Measurements from ENCODE around the gene DAP. TPM values are rescaled to one million over a fixed set of nuclear protein-coding genes. Genes with fewer than 3 reads are reported as not detected.

Gene DAP
- total and polyA plus RNA-seq, 2 experiments from 2014 or later: 52.9 to 255 TPM

DNA sequence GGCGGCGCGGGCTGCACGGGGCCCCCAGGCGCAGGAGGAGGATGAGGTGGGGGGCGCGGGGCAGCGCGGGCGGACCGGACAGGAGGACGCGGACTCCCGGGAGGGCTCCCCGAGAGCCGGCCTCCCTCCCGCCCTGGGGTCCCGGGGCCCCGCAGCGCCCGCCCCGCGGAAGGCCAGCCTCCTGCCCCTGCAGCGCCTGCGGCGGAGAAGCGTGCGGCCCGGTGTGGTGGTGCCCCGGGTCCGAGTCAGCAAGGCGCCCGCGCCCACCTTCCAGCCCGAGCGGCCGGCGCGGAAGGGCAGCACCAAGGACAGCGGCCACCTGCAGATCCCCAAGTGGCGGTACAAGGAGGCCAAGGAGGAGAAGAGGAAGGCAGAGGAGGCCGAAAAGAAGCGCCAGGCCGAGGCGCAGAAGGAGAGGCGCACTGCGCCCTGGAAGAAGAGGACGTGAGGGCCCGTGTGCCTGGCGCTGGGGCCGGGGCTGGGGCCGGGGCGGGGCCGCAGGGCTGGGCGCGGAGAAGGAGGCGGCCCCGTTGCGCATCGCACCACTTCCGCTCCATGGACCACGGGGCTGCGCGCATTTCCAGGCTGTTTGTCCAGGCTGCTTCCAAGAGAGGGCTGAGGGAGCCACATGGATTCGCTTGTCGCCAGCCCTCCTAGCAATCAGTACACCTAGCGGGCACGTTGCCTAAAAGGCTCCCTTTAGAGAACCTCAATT is 111.2 kb downstream of the DAP start:
- no peaks in the 10 kb centered on the region for H4K20me1 ChIP-seq (ENCODE audit: insufficient read depth)
- H3K9me2 ChIP-seq (ENCODE audit: insufficient read depth): no peaks in the 10 kb centered on the region
- H3K27ac ChIP-seq: no peak overlapping the region
- DNase-seq: no peak
- H3K27me3 ChIP-seq (replicated peaks; ENCODE audit: insufficient read depth): no peaks in the 10 kb centered on the region
- H3K9me3 ChIP-seq (ENCODE audit: low read depth): no peaks in the 10 kb centered on the region
- WGBS, 2 experiments (ENCODE audit: low coverage in 1 of 2, low lambda C conversion rate in 2 of 2, missing lambda C conversion rate in 2 of 2): 85 to 97% methylated on average over 13 to 61 of the region's 68 CpGs
- H3K4me2 ChIP-seq (ENCODE audit: unreplicated experiment): no peak overlapping the region
- no peak overlapping the region for H3K9ac ChIP-seq
- TF ChIP-seq EZH2phosphoT487 (IDR thresholded peaks at IDR 0.05; ENCODE audit: insufficient read depth, low read depth) (no peak), EZH2 (IDR thresholded peaks at IDR 0.05; ENCODE audit: insufficient read depth, poor library complexity, severe bottlenecking) (no peak)
- H3K4me3 ChIP-seq: no peak overlapping the region
- H3K36me3 ChIP-seq (ENCODE audit: low read depth): no peaks in the 10 kb centered on the region
- H3K4me1 ChIP-seq (ENCODE audit: insufficient read depth): no peaks in the 10 kb centered on the region
- H3F3A ChIP-seq (ENCODE audit: insufficient read depth): no peaks in the 10 kb centered on the region
- H3K79me2 ChIP-seq (ENCODE audit: insufficient read depth): no peaks in the 10 kb centered on the region
- H2AFZ ChIP-seq: no peak overlapping the region
- in situ Hi-C loops (cut with MboI): no loop called here

DNA sequence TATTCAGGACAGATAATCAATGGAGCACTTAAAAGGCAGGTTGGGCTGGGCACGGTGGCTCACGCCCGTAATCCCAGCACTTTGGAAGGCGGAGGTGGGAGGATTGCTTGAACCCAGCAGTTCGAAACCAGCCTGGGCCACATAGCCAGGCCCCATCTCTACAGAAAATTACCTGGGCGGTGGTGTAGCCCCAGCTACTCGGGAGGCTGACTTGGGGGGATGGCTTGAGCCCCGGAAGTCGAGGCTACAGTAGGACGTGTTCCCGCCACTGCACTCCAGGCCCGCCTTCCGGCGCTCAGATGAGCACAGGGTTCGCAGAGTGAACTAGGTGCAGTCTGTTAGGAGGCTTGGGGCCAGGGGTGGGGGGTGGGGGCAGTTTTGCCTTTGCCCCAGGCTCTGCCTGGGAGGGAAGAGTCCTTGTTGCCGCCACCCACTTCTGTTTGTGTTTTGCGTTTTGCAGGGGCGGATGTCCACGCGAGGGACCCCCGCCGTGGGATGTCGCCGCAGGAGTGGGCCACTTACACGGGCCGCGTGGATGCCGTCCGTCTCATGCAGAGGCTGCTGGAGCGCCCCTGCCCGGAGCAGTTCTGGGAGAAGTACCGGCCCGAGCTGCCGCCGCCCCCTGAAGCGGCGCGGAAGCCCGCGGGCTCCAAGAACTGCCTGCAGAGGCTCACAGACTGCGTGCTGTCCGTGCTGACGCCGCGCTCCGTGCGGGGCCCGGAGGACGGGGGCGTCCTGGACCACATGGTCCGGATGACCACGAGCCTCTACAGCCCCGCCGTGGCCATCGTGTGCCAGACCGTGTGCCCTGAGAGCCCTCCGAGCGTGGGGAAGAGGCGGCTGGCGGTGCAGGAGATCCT is 112.0 kb downstream of the DAP start:
- Histone ChIP-seq H2AFZ (no peak overlapping the region), H3F3A (ENCODE audit: insufficient read depth) (no peaks in the 10 kb centered on the region), H3K27ac (no peak overlapping the region), H3K4me2 (ENCODE audit: unreplicated experiment) (no peak overlapping the region), H3K9ac (no peak overlapping the region), H3K36me3 (ENCODE audit: low read depth) (no peaks in the 10 kb centered on the region), H3K79me2 (ENCODE audit: insufficient read depth) (no peaks in the 10 kb centered on the region), H4K20me1 (ENCODE audit: insufficient read depth) (no peaks in the 10 kb centered on the region), H3K9me2 (ENCODE audit: insufficient read depth) (no peaks in the 10 kb centered on the region), H3K27me3 (replicated peaks; ENCODE audit: insufficient read depth) (no peaks in the 10 kb centered on the region), H3K4me1 (ENCODE audit: insufficient read depth) (no peaks in the 10 kb centered on the region), H3K4me3 (no peak overlapping the region), H3K9me3 (ENCODE audit: low read depth) (no peaks in the 10 kb centered on the region)
- no peak for TF ChIP-seq EZH2 (IDR thresholded peaks at IDR 0.05; ENCODE audit: insufficient read depth, poor library complexity, severe bottlenecking)
- no peak for TF ChIP-seq EZH2phosphoT487 (IDR thresholded peaks at IDR 0.05; ENCODE audit: insufficient read depth, low read depth)
- WGBS, 2 experiments (ENCODE audit: low coverage in 1 of 2, low lambda C conversion rate in 2 of 2, missing lambda C conversion rate in 2 of 2): 90 to 92% methylated on average over 55 to 60 of the region's 60 CpGs
- in situ Hi-C loops (cut with MboI): no loop called here
- DNase-seq: no peak

DNA sequence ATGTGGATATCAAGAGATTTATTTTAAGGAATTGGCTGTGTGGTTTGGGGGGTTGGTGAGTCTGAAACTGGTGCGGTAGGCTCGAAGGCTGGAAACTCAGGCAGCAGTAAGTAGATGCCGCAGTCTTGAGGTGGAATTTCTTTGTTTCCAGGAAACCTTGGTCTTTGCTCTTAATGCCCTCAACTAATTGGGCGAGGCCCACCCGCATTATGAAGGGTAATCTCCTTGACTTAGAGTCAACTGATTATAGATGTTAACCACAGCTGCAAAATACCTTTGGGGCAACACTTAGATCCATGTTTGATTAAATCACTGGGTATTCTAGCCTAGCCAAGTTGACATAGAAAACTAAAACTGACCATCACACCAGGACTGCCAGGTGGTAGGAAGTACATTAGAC is 113.4 kb downstream of the DAP start:
- Histone ChIP-seq H3K27me3 (replicated peaks; ENCODE audit: insufficient read depth) (no peaks in the 10 kb centered on the region), H3K79me2 (ENCODE audit: insufficient read depth) (no peaks in the 10 kb centered on the region), H3K4me2 (ENCODE audit: unreplicated experiment) (no peak overlapping the region), H3K9me2 (ENCODE audit: insufficient read depth) (no peaks in the 10 kb centered on the region), H3K9me3 (ENCODE audit: low read depth) (no peaks in the 10 kb centered on the region), H3K9ac (no peak overlapping the region), H3K4me3 (no peak overlapping the region), H3K4me1 (ENCODE audit: insufficient read depth) (no peaks in the 10 kb centered on the region), H4K20me1 (ENCODE audit: insufficient read depth) (no peaks in the 10 kb centered on the region), H3K36me3 (ENCODE audit: low read depth) (no peaks in the 10 kb centered on the region), H3F3A (ENCODE audit: insufficient read depth) (no peaks in the 10 kb centered on the region), H2AFZ (no peak overlapping the region), H3K27ac (no peak overlapping the region)
- in situ Hi-C loops (cut with MboI): no loop called here
- TF ChIP-seq EZH2phosphoT487 (IDR thresholded peaks at IDR 0.05; ENCODE audit: insufficient read depth, low read depth) (no peak), EZH2 (IDR thresholded peaks at IDR 0.05; ENCODE audit: insufficient read depth, poor library complexity, severe bottlenecking) (no peak)
- WGBS, 2 experiments (ENCODE audit: low coverage in 1 of 2, low lambda C conversion rate in 2 of 2, missing lambda C conversion rate in 2 of 2): 94 to 97% methylated on average over 5 of the region's 5 CpGs
- no peak for DNase-seq

DNA sequence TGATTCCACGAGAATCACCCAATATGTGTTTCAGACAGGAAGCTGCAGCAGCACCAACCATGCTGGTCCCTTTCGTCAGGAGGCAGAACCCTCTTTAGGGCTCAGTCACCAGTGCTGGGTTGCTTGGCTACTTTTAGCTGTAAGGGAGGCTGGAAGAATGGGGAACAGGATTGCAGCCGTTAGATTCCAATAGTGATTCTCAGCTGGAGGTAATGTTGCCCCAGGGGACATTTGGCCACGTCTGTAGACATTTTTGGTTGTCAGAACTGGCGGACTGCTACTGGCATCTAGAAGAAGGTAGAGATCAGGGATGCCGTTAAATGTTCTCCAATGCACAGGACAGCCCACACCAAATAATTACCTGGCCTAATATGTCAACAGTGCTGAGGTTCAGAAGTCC is 115.4 kb downstream of the DAP start:
- Histone ChIP-seq H3K79me2 (ENCODE audit: insufficient read depth) (no peaks in the 10 kb centered on the region), H3K9me3 (ENCODE audit: low read depth) (no peaks in the 10 kb centered on the region), H3K4me2 (ENCODE audit: unreplicated experiment) (no peak overlapping the region), H4K20me1 (ENCODE audit: insufficient read depth) (no peaks in the 10 kb centered on the region), H3K36me3 (ENCODE audit: low read depth) (no peaks in the 10 kb centered on the region), H3K27me3 (replicated peaks; ENCODE audit: insufficient read depth) (no peaks in the 10 kb centered on the region), H3K4me1 (ENCODE audit: insufficient read depth) (no peaks in the 10 kb centered on the region), H3K4me3 (no peak overlapping the region), H3K9me2 (ENCODE audit: insufficient read depth) (no peaks in the 10 kb centered on the region), H3K27ac (no peak overlapping the region), H3F3A (ENCODE audit: insufficient read depth) (no peaks in the 10 kb centered on the region), H2AFZ (no peak overlapping the region), H3K9ac (no peak overlapping the region)
- no peak for DNase-seq
- in situ Hi-C loops (cut with MboI): no loop called here
- WGBS, 2 experiments (ENCODE audit: low coverage in 1 of 2, low lambda C conversion rate in 2 of 2, missing lambda C conversion rate in 2 of 2): 66 to 67% methylated on average over 6 of the region's 6 CpGs
- TF ChIP-seq EZH2 (IDR thresholded peaks at IDR 0.05; ENCODE audit: insufficient read depth, poor library complexity, severe bottlenecking): no peak
- no peak for TF ChIP-seq EZH2phosphoT487 (IDR thresholded peaks at IDR 0.05; ENCODE audit: insufficient read depth, low read depth)

Measured in GM23248 (cell line).